Activated gamma-delta T cell (primary cell): ENCODE data around the gene CRACDL.
"Not testable (repeated sequence)": the region's sequence is repeated elsewhere in the genome, so short reads cannot be mapped to it uniquely, and the experiment has no call there.

Experiments
- DNase-seq: peaks from one replicate; lab custom pipeline; 2025; lab: John Stamatoyannopoulos, UW

Gene CRACDL

GRCh38 chr2:98882971-98883779 is 52.9 kb downstream of the CRACDL start:
- DNase-seq: no peak

- no peak for DNase-seq
Observed at GRCh38 chr2:98882368-98882767, 53.7 kb downstream of the CRACDL start.

GRCh38 chr2:98881153-98881650 is 54.8 kb downstream of the CRACDL start:
- DNase-seq: no peak

GRCh38 chr2:98880266-98881152 is 55.5 kb downstream of the CRACDL start:
- no peak for DNase-seq

- DNase-seq: not testable (repeated sequence)
Observed at GRCh38 chr2:98877658-98878057, 58.4 kb downstream of the CRACDL start.

- no peak for DNase-seq
Observed at GRCh38 chr2:98876741-98877140, 59.3 kb downstream of the CRACDL start.

GRCh38 chr2:98875746-98876145 is 60.3 kb downstream of the CRACDL start:
- DNase-seq: no peak

GRCh38 chr2:98875081-98875728 is 60.8 kb downstream of the CRACDL start:
- DNase-seq: no peak

- no peak for DNase-seq
Observed at GRCh38 chr2:98874186-98874689, 61.8 kb downstream of the CRACDL start.

- DNase-seq: no peak
Observed at GRCh38 chr2:98872526-98872925, 63.5 kb downstream of the CRACDL start.

GRCh38 chr2:98871506-98871905 is 64.5 kb downstream of the CRACDL start:
- DNase-seq: no peak

GRCh38 chr2:98870516-98871158 is 65.4 kb downstream of the CRACDL start:
- DNase-seq: no peak

GRCh38 chr2:98869870-98870269 is 66.2 kb downstream of the CRACDL start:
- DNase-seq: no peak

- no peak for DNase-seq
Observed at GRCh38 chr2:98869272-98869641, 66.8 kb downstream of the CRACDL start.

- no peak for DNase-seq
Observed at GRCh38 chr2:98868548-98869271, 67.3 kb downstream of the CRACDL start.

GRCh38 chr2:98867539-98868309 is 68.3 kb downstream of the CRACDL start:
- DNase-seq: no peak

GRCh38 chr2:98866033-98866432 is 70.0 kb downstream of the CRACDL start:
- no peak for DNase-seq

- no peak for DNase-seq
Observed at GRCh38 chr2:98861601-98862000, 74.4 kb downstream of the CRACDL start.

- DNase-seq: no peak
Observed at GRCh38 chr2:98859323-98859722, 76.7 kb downstream of the CRACDL start.

- DNase-seq: no peak
Observed at GRCh38 chr2:98857001-98857400, 79.0 kb downstream of the CRACDL start.
